HG02623 (cell line): ENCODE results near the gene SMIM24.
"Not testable (repeated sequence)": the region's sequence is repeated elsewhere in the genome, so short reads cannot be mapped to it uniquely, and the experiment has no call there.

Experiments
- ATAC-seq: cut with Tn5 transposase; IDR thresholded peaks from one replicate; pipeline ENCODE4 v1.9.1; 2021; ENCODE audit warnings: moderate library complexity; ENCODE audit not compliant: unreplicated experiment

Gene SMIM24

DNA sequence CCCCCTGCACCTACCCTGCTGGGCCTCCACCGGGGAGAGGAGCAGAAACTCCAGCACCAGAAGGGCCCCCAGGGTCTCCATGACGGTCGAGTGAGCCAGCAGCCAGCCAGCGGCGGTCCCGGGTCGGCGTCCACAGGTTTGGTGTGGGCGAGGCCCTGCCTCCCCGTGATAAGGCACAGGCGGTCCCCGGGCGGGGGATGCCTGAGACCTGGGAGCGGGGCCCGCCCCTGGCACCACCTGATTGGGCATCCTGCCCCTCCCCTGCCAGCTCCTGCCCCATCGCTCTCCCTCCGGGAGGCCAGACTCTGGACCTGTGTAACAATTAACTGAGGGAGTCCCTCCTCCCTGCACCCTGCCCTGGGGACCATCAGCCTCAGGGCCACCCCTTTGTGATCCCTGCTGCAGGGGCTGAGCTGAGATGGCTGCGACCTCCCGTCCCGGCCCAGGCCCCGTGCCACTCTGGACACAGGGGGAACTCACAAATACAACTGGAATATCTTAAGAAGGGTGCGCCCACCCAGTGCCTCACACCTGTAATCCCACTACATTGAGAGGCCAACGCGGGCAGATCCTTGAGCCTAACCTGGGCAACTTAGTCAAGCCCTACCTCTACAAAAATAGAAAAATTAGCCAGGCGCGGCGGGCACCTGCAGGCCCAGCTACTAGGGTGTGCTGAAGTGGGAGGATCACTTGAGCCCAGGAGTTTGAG lies at the start of gene SMIM24:
SMIM24 (minus strand) TSS at position 143 of the 709 bp plus-strand sequence; CDS start at position 81, 62 bp downstream.
- no peak for ATAC-seq

DNA sequence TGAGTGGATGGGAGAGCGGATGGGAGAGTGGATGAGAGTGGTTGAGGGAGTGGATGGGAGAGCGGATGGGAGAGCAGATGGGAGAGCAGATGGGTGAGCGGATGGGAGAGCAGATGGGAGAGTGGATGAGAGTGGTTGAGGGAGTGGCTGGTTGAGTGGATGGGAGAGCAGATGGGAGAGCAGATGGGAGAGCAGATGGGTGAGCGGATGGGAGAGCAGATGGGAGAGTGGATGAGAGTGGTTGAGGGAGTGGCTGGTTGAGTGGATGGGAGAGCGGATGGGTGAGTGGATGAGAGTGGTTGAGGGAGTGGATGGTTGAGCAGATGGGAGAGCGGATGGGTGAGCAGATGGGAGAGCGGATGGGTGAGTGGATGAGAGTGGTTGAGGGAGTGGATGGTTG lies 49.0 kb upstream of the SMIM24 start:
- not testable (repeated sequence) for ATAC-seq

DNA sequence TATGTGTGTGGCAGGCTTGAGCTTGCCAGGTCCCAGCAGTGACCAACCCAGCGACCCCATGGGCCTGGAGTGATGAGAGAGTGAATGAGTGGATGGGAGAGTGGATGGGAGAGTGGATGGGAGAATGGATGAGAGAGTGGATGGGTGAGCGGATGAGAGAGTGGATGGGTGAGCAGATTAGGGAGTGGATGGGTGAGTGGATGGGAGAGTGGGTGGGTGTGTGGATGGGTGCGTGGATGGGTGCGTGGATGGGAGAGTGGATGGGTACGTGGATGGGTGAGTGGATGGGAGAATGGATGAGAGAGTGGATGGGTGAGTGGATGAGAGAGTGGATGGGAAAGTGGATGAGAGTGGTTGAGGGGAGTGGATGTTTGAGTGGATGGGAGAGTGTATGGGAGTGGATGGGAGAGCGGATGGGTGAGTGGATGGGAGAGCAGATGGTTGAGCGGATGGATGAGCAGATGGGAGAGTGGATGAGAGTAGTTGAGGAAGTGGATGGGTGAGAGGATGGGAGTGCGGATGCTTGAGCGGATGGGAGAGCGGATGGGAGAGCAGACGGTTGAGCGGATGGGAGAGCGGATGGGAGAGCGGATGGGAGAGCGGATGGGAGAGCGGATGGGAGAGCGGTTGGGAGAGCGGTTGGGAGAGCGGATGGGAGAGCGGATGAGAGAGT lies 48.4 kb upstream of the SMIM24 start:
- no peak for ATAC-seq

DNA sequence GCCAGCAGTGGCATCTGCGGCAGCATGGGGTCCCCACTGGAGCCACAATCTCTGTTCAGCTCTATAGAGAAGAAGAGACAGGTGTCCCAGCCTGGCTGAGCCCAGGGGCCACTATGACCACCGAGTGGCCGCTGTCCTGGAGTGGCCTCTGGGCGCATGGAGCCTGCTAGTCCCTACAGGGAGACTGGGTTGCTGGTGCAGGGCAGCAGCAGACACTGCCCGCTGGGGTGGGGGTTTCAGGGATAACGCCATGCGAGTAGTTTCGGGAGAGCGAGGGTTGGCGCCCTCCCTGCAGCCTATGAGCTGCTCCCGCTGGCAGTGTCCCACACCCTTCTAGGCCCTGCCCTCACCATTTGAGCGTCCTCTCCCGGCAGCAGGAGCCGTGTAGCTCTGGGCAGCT lies 47.8 kb upstream of the SMIM24 start:
- no peak for ATAC-seq

DNA sequence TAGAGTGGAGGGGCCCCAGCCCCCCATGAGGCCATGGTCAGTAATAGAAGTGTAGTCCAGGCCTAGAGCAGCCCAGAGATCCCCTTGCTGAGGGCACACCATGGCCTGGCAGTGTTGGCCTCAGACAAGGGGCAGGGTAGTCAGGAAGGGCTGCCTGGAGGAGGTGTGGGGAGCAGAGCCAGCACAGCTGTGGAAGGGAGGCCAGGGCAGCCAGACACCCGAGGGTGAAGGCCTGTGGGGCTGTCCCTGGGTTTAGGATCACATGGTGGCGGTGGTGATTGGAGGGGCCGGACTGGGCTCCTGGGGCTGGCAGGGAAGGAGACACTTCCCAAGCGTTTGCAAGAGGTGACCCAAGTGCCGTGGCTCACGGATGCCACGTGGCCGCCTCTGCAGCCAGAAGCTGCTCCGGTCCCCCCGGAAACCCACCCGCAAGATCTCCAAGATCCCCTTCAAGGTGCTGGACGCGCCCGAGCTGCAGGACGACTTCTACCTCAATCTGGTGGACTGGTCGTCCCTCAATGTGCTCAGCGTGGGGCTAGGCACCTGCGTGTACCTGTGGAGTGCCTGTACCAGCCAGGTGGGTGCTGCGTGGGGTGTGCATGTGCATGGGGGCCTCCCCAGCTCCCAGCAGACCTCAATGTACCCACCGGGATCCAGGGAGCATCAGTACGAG lies 47.0 kb upstream of the SMIM24 start:
- no peak for ATAC-seq

DNA sequence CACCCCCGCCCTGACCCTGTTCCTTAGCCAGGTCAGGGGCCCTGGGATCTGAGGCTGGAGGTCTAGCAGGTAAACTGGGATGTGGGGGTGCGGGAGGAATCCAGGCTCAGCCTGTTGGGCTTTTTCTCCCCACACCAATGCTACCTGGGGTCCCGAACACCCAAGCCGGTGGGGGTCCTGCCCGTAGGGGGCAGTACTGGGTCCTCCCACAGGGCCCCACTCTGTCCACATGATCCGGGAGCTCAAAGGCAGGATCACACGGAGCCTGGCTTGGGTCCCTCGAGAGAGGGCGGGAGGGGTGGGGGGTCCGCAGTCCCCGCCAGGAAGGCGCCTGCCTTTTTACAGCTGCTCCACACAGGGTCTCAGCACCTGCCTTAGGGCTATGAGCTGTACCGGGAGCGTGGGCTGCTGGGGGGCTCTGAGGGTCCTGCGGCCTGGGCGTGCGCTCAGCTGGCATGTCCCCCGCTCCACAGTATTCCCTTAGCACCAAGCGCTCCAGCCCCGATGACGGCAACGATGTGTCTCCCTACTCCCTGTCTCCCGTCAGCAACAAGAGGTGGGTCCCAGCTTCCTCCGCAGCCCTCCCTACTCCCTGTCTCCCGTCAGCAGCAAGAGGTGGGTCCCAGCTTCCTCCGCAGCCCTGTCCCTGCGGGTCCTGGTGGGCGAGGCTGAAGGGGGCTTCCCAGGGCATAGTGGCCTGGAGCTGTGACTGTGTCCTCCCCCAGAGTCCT lies 46.3 kb upstream of the SMIM24 start:
- no peak for ATAC-seq

DNA sequence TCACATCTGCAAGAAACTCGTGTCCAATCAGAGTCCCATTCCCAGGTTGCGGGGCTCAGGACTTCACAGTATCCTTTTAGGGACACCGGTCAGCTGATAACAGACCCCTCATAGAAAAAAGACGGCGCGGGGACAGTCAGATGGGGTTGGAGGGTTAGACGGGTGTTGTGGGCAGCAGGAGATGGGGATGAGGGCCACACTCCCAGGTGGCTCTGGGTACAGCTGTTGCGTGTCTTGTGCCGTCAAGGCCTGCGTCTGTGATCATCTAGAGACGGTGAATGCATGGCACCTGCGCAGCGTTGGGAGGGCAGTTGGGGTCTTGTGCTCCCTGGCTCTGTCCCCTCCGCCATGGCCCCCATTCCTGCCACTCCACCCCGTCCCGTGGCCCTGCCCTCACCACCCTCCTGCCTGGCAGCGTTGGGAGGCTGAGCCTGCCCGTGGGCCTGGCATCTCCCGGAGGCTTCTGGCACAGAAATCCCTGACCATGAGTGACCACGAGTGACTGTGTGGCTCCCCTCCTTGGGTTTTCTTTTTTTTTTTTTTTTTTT lies 44.7 kb upstream of the SMIM24 start:
- no peak for ATAC-seq

DNA sequence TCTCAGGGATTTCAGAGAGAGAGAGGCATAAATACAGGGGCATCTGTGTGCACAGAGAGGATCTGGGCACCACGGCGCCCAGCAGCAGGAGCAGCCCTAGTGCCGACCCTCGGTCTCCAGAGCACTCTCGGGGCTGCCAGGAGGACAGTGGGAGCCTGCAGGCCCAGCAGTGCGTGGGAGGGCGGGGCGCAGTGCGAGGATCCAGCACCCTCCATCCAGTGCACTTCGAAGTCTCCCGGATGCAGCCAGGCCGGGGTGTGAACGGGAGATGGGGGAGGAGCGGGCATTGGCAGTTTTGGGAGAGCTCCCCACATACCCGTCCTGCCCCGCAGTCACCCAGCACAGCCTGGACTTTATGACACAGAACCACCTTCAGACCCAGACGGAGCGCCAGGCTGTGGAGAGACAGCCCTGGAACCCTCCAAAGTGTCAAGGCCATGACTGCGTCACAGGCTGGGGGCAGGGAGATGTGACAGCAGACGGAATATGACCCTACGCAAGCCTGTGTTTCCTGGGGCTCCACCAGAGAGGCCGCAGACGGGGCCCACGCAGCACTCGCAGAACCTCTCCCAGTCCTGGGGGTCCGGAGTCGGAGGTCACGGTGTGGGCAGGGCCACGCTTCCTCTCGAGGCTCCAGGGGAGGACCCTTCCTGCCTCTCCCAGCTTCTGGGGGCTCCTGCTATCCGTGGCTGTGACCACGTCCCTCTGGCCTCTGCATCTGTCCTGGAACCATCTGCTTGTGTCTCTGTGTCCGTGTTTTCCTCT lies 43.9 kb upstream of the SMIM24 start:
- ATAC-seq: no peak

DNA sequence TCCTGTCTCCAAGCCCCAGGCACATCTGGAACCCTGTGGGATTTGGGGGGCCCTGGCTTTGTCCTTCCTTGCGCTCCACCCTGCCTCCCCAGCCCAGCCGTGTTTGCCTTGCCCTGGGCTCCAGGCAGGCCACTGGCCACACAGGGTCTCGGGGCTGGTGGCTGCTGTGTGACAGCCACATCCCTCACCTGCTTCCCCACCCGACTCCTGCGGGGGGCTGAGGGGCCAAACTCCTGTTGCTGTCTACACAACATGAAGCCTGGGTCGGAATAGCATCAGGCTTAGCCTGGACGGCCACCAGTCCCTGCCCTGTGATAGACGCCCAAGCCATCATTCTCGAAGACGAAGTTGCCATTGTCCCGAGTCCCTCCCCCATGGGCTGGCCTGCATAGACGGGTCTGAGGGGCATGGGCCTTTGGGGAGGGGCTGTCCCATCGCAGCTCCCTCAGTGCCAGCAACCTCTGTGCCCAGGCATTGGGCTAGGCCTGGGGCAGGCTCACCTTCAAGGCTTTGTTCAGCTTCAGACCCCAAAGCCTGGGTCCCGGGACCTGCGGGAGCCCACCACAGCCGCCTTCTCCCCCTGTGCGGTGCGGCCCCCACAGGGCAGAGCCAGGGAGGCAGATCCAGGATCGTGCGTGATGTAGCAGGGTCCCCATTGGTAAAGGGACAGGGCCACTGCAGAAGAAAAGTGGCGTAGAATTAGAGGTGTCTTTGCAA lies 43.2 kb upstream of the SMIM24 start:
- ATAC-seq: no peak

DNA sequence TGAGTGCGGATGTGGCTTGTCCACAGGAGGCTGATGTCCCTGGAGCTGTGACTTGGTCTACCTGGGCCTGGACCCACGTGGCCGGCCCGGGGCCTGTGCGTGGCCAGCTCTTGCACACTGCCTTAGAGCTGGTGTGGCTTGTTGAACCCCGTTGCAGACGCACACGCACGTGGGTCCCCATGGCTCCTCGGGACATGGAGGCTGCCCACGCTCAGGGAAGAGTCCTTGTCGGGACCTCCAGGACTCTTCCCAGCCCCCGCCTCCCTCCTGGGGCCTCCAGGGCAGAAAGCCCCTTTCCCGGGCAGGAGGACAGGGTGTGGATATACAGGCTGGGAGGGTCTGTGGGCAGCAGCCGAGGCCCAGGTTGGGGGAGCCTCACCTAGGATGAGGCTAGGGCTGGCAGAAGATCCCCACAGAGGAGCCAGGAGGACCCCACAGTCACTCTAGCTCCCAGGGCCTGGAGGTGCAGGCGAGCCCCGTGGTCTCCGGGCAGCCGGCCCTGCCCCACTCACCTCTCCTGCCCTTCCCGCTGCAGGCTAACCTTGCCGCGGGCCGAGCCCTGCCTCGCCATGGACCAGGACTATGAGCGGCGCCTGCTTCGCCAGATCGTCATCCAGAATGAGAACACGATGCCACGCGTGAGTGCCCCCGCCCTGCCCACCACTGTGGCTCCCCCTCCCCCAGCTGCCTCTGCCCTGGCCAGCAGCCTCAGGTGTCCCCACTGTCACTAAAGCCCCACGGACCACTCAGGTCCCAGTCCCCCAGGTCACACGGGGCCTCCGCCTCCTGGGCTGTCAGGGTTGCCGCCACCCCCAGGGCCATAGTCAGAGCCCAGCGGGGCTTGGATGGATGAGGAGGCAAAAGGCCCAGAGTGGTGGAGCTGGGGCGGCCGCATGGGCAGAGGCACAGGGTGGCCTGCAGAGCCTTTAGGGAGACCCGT lies 42.4 kb upstream of the SMIM24 start:
- ATAC-seq: no peak

DNA sequence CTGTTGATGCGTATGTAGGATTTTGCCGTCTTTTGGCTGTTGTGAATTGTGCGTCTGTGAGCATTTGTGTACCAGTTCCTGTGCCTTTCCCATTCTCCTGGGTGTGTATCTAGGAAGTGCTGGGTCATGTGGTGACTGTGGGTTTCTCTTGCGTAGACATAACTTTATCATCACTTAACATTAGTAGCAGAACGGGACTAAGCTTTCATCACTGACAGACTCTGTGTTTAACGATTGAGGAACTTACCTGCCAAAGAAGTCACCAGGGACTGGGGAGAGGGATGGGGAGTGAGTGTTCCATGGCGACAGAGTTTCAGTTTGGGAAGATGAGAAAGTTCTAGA lies 40.8 kb upstream of the SMIM24 start:
- ATAC-seq: no peak

DNA sequence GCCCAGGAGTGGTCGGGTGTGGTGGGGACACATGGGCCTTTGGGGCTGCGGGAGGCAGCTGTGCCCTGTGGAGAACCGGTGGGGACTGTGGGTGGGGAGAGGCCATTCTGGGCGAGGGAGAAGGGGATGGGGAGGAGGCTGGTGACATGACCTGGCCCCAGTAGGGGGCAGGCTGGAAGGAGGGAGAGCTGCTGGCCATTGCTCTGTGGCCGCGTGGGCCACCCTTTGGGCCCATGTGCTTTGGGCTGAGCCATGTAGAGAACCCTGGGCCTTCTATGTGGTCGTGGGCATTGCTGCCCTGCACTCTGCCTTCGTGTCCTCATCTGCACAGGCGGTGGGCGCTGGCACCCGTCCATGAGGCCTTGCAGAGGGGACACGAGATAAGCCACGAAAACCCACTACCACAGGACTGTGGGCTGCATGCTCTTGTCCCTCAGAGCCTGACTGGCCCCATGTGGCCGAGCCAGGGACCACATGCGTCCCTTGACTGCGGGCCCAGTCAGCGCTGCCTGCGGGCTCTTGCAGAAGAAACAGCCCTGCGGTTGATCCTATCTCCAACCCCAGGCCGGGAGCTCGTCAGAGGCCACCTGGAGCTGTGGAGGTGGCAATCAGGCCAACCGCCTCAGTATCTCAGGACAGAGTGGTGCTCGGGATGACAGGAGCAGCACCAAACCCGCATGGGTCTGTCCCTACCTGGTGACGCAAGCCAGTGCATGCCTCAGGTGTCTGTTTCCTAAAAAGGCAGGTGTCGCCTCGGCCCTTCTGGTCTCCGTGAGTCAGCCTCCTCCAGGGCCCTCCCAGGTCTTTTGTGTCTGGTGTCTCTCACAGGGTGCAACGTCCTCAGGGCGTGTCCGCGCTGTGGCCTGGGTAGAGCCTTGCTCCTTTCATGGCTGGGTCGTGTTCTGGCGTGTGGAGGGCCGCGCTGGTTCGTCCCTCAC lies 40.1 kb upstream of the SMIM24 start:
- no peak for ATAC-seq

DNA sequence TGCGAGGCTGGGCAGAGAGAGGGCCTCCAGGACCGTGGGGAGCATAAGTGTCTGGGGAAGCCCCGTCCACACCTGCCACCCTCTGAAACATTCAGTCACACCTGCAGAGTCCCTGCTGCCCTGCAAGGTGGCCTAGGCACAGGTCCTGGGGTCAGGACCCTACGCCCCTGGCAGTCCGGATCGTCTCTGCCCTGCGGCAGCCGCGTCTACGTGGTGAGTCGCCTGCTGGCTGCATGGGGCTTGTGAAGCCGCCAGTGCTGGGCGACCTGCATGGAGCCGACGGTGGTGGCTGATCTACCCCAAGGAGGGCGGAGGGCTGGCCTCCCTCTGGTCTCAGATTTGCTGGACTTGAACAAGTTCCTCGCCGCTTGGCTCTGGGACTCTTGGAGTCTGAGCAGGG lies 38.8 kb upstream of the SMIM24 start:
- no peak for ATAC-seq

DNA sequence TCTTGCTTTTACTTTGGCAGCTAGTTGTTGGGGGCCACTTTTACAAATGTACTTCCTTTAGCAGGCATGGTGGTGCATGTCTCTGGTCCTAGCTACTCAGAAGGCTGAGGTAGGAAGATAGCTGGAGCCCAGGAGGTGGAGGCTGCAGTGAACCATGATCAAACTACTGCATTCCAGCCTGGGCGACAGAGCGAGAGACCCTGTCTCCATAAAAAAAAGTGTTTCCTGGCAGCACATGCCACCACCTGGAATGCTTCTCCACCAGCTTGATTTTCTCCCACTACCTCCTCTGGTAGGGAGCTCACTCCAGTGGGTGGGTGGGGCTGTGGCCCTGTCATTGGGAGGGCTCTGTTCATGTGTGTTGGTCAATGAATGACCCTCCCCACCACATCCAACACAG lies 38.3 kb upstream of the SMIM24 start:
- no peak for ATAC-seq

DNA sequence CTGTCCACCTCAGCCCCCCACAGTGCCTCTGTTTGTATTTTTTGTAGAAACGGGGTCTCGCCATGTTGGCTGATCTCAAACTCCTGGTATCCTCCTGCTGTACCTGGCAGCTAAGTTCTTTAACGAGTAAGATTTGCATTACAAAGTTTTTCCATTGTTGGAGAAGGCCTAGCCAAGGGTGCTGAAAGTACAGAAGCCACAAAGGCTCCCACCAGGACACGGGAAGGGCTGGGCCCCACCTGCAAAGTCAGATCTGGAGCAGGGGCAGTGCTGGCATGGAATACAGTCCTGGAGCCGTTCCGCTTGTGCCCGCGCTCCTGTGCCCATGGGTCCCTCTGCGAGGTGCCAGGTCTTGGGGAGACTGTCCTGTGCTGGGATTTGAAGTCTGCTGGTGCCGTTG lies 37.9 kb upstream of the SMIM24 start:
- no peak for ATAC-seq

DNA sequence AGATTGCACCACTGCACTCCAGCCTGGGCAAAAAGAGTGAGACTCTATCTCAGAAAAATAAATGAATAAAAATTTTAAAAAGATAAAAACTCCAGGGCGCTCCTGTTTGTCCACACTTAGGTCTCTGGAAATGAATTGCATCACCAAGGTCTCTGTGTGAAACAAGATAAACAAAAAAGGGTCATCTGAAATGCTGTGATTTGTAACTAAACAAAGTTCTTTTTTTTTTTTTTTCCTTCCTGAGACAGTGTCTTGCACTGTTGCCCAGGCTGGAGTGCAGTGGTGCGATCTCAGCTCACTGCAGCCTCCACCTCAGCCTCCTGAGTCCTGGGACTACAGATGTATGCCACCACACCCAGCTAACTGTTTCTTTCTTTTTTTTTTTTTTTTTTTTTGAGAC lies 37.3 kb upstream of the SMIM24 start:
- ATAC-seq: no peak

DNA sequence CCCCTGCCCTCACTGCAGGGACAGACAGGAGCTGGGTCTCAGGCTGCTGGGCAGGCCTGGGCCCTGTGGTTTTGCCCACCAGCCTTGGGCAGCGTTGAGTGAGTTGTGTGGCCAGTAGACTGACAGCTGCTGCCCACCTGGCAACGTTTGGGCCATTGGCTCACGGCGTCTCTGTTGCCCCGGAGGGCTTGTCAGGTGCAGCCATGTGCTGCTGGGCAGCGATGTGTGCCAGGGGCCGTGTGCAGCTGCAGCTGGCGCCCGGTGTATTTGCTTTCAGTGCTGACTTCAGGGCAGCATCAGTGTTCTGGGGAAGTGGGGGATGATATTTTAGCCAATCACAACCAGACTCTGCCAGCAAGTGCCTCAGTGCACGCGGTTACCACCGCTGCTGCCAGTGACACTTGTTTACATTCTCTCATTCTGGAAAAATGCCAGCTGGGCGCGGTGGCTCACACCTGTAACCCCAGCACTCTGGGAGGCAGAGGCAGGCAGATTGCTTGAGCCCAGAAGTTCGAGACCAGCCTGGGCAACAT lies 36.4 kb upstream of the SMIM24 start:
- no peak for ATAC-seq
